C4-2B (cell line): Measurements from ENCODE around the gene HSF5.
A peak's percentile ranks its signal among the peaks of the same experiment; 100 is the strongest.

Experiments used
- H3K27ac ChIP-seq: fragments of 450-650 bp; 2 replicates; pipeline ENCODE4 v1.5.1; 2017
- ZFX ChIP-seq: fragments of 450-650 bp; IDR thresholded peaks from 2 replicates; pipeline ENCODE4 v1.6.1; 2017
- TF ChIP-seq, protein P1 (sequence below): fragments of 450-650 bp; conservative IDR thresholded peaks from 2 replicates; pipeline ENCODE4 v1.5.1; 2017; ENCODE audit warnings: mild to moderate bottlenecking

Gene HSF5

DNA sequence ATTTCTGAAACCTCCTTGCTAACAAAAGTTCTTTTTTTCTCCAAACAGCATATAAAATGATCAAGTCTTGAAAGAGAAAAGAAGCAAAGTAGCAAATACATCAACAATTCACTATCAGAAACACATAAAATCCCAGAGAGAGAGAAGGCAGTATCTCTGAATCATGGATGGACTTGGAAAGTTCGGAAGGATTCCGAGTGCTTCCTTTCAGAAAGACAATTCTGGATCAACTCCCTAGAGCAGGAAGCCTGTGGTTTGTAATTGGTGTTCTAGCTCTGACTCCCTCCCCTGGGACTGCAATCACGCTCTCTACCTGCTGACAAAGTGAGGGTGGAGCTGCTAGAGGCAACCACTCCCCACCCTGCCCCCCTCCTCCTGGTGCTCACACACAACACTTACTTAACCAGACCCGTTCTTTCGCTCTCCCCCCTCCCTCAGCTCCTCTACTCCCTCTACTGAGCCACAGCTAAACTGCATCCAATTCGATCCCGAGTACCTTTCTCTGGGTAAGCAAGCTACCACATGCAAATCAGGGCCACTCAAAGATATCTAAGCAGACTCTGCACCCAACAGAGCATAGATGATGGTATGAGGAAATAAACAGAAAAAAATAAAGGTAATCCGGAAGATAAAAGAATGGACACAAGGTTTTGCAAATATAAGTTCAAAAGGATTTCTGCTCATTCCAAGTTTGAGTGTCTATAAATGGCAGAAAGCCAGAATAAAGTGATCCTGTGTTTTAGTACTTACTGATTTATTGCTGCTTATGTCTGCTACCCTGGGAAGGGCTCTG, 70.7 kb downstream of the HSF5 start, which contains the start of gene RNF43:
Gene RNF43 (minus strand): TSS at position 235 of the 793 bp plus-strand sequence. CDS start 1,957 bp downstream, outside the sequence.
- peak within 1 kb of the TSS; percentile 56 for H3K27ac ChIP-seq
- TF ChIP-seq, protein P1, sequence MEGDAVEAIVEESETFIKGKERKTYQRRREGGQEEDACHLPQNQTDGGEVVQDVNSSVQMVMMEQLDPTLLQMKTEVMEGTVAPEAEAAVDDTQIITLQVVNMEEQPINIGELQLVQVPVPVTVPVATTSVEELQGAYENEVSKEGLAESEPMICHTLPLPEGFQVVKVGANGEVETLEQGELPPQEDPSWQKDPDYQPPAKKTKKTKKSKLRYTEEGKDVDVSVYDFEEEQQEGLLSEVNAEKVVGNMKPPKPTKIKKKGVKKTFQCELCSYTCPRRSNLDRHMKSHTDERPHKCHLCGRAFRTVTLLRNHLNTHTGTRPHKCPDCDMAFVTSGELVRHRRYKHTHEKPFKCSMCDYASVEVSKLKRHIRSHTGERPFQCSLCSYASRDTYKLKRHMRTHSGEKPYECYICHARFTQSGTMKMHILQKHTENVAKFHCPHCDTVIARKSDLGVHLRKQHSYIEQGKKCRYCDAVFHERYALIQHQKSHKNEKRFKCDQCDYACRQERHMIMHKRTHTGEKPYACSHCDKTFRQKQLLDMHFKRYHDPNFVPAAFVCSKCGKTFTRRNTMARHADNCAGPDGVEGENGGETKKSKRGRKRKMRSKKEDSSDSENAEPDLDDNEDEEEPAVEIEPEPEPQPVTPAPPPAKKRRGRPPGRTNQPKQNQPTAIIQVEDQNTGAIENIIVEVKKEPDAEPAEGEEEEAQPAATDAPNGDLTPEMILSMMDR: peak; percentile 94
- TF ChIP-seq ZFX: no peak

DNA sequence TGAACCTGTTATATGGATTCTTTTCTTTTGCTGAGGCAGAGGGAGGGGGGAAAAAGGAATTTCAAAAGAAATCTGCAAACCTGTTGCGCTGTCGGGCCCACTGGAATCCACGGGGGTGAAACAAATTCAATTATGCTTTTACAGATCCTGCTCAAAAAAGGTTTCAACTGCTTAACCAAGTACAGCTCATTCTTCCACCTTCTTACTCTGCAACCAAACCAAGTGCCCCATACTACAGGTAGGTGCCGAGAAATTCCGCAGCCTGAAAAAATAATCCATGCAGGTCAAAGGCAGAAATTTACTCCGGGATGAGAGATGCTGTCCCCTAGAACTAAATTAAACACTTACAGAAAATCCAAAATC, 71.3 kb downstream of the HSF5 start:
- H3K27ac ChIP-seq: peak overlapping the region; percentile 56; the same call in 1 of the 2 replicates
- TF ChIP-seq, protein P1: no peak
- TF ChIP-seq ZFX: no peak

DNA sequence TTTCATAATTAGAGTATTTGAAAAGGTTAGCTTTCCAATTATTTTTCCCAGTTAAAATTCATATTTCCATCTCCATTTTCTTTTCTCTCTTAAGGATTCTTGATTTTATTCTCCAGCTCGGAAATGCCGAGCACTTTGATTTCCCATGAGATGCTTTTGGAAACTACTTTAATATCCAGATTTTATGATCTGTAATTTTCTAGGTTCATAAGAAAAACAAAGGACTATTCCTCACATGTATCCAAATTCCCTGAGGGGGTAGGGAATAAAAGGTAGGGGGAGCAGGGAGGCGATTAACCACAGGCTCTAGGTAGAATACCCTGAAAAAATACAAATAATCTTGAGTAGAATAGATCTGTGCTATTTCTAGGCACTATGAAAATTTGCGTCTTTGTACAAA, 71.8 kb downstream of the HSF5 start:
- H3K27ac ChIP-seq: no peak overlapping the region
- TF ChIP-seq, protein P1: no peak
- no peak for TF ChIP-seq ZFX

DNA sequence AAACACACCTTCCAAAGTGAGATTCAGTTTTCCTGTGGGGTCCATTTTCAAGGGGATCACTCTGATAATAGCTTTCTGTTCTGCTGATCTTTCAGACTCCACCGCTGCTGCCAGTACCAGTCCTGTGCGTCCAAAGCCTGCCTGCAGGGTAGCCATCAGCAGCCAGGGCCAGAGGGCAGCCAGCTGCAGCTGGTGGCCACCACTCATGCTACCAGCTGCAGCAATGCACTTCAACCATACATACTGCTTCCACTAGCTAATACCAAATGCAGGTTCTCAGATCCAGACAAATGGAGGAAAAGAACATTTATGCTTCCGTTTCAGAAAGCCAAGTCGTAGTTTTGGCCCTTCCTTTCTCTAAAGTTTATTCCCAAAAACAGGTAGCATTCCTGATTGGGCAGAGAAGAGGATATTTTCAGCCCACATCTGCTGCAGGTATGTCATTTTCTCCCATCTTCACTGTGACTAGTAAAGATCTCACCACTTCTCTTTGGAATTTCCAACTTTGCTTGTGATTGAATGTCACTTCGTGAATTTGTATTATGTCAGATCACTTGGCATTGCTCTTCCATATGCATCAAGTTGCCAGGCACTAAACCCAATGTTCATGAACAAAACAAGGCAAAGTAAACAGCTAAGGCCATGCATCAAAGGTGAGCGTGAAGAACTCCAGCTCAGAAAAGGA, 72.7 kb downstream of the HSF5 start:
- H3K27ac ChIP-seq: peak overlapping the region; percentile 40; the same call in 1 of the 2 replicates
- no peak for TF ChIP-seq ZFX
- TF ChIP-seq, protein P1: no peak

DNA sequence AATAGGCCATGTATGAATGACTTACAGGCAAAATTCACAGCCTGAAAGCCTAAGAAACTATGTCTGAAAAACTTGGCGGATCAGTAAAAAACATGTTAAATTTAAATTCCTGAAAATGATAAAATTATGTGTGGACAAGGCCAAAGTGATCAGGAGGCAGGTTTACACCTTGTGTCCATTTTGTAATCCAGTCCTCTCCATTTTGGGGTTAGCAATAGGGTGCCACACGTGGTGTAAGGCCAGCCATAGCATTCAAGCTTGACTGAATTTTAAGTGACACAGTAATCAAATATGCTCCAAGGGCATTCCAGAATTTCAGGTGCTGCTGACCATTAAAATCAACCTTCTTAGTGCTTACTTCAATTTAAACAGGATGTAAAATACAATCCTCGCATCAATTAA, 73.6 kb downstream of the HSF5 start:
- no peak overlapping the region for H3K27ac ChIP-seq

DNA sequence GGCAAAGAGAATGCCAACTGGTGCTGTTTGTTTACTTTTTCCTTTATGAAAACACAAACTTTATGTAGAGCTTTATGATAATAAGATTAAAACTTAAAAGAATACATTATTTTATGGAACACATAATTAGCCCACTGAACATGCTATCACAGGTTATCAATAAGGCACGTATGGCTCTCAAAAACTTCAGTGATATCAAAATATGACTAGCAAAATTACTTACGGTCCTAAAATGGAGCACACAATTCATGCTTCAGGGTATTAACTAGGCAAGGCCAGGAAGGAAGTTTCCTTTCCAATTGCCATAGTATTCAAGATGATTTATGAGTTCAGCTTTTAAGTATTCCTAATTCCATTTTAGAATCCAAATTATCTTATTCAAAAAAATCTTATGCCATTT, 74.5 kb downstream of the HSF5 start:
- TF ChIP-seq ZFX: no peak
- TF ChIP-seq, protein P1: no peak
- no peak overlapping the region for H3K27ac ChIP-seq

More for the DNA sequence above, 73.6 kb downstream of the HSF5 start:
- TF ChIP-seq, protein P1: no peak
- TF ChIP-seq ZFX: no peak

DNA sequence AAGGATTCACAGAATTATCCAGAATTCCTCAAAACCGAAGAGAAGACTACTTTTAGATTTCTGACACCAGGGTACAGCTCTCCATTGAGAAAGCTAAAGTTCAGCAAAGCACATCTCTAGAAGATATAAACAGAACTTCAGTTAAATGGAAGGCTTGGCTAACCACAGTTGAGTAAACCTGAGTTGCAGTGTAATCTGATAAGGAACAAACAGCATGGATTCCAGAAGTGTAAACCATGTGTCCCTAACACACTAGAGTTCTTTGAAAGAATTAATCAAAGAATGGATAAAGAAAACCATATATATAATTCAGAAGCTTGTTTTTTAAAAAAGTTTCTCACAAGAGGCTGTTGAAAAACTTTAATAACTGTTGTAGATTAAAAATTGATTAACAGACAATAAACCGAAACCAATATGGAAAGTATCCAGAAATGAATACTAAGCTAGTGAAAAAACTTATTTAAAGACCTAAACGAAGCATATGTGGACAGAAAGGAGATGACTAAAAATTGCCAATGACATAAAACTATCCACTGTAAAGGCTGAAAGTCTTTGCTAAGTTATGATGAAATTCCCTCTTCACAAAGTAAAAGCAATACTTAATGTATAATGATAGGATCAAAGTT, 75.1 kb downstream of the HSF5 start:
- H3K27ac ChIP-seq: no peak overlapping the region
- TF ChIP-seq, protein P1: no peak
- TF ChIP-seq ZFX: no peak
